ENCODE data around the gene GTF2IRD1. TPM values are rescaled to one million over a fixed set of nuclear protein-coding genes. Genes with fewer than 3 reads are reported as not detected.
A peak's percentile ranks its signal among the peaks of the same experiment; 100 is the strongest.

GTF2IRD1 gene
- total RNA-seq, 1 experiment from 2014 or later = 54.0 TPM

- no TSS peak for BruUV-seq (replicated peaks)
- ATAC-seq (no peak), DNase-seq (ENCODE audit: low read depth, low spot score) (no peak)
- no peak for TF ChIP-seq TCF7L2 (IDR thresholded peaks at IDR 0.05; ENCODE audit: low read depth, low read length)
- no peak for TF ChIP-seq SIN3A (IDR thresholded peaks at IDR 0.05; ENCODE audit: borderline replicate concordance, insufficient read depth, low read depth, low read length)
- no peak for TF ChIP-seq CTCF (IDR thresholded peaks at IDR 0.05)
- no peak for TF ChIP-seq REST (IDR thresholded peaks at IDR 0.05; ENCODE audit: insufficient read depth in 1 of 2, low read depth in 2 of 2, low read length in 1 of 2)
- TF ChIP-seq POLR2AphosphoS5 (IDR thresholded peaks at IDR 0.05; ENCODE audit: low read depth, low read length) = no peak
- ChIA-PET CTCF (interaction anchor here (0.5 kb wide), 1 partner anchor 10 kb away, joined by 3 read pairs; no protein-coding TSS in a partner anchor), POLR2A (no interaction called here)
- H3K27ac ChIP-seq (ENCODE audit: low read length) = peak overlapping the region; percentile 82
- in situ Hi-C loops (cut with HindIII; ENCODE audit: low pct_unique_long_range_greater_than_20kb, low sequenced_read_pairs) (no loop called here), intact Hi-C loops (cut with micrococcal nuclease; ENCODE audit: unreplicated experiment) (no loop called here)
- H3K36me3 ChIP-seq (ENCODE audit: control insufficient read depth, insufficient read depth, low read length) = no peaks in the 10 kb centered on the region
- H3K4me1 ChIP-seq (ENCODE audit: control insufficient read depth, insufficient read depth, low read length) = peaks cover 37% of the 10 kb centered on the region
- no peaks in the 10 kb centered on the region for H3K9me3 ChIP-seq (ENCODE audit: control insufficient read depth, insufficient read depth, low read depth, low read length)
- H3K27me3 ChIP-seq (ENCODE audit: control insufficient read depth, insufficient read depth, low read length) = no peaks in the 10 kb centered on the region
- H3K4me3 ChIP-seq (ENCODE audit: low read depth in 2 of 2, low read length in 2 of 2) = no peak overlapping the region
These were observed 178.8 kb downstream of the GTF2IRD1 start for GRCh38 chr7:74632505-74632904.

- TF ChIP-seq CTCF (IDR thresholded peaks at IDR 0.05) = no peak
- TF ChIP-seq POLR2AphosphoS5 (IDR thresholded peaks at IDR 0.05; ENCODE audit: low read depth, low read length) = peak; percentile 26; the same call in 1 of the 2 replicates
- POLR2A ChIA-PET = no interaction called here
- intact Hi-C loops (cut with micrococcal nuclease; ENCODE audit: unreplicated experiment) = no loop called here
These were observed 179.8 kb downstream of the GTF2IRD1 start for GRCh38 chr7:74633451-74633921.

More at GRCh38 chr7:74633451-74633921, 179.8 kb downstream of the GTF2IRD1 start:
- Histone ChIP-seq H3K27me3 (ENCODE audit: control insufficient read depth, insufficient read depth, low read length) (no peaks in the 10 kb centered on the region), H3K4me1 (ENCODE audit: control insufficient read depth, insufficient read depth, low read length) (peaks cover 27% of the 10 kb centered on the region), H3K9me3 (ENCODE audit: control insufficient read depth, insufficient read depth, low read depth, low read length) (no peaks in the 10 kb centered on the region), H3K36me3 (ENCODE audit: control insufficient read depth, insufficient read depth, low read length) (no peaks in the 10 kb centered on the region), H3K4me3 (ENCODE audit: low read depth in 2 of 2, low read length in 2 of 2) (no peak overlapping the region), H3K27ac (ENCODE audit: low read length) (peak overlapping the region; percentile 82)
- in situ Hi-C loops (cut with HindIII; ENCODE audit: low pct_unique_long_range_greater_than_20kb, low sequenced_read_pairs) = no loop called here
- CTCF ChIA-PET = no interaction called here
- no peak for DNase-seq (ENCODE audit: low read depth, low spot score)
- ATAC-seq = no peak
- BruUV-seq (replicated peaks) = no TSS peak
